GM21723 (cell line): ENCODE results near the gene TMTC3.
"Not testable (repeated sequence)": the region's sequence is repeated elsewhere in the genome, so short reads cannot be mapped to it uniquely, and the experiment has no call there.

Experiments used
- ATAC-seq: cut with Tn5 transposase; IDR thresholded peaks from one replicate; pipeline ENCODE4 v1.9.1; 2021; ENCODE audit warnings: mild to moderate bottlenecking, moderate library complexity; ENCODE audit not compliant: unreplicated experiment

Gene TMTC3

GRCh38 chr12:88163371-88163770 is 21.3 kb downstream of the TMTC3 start:
- no peak for ATAC-seq

GRCh38 chr12:88166179-88166578 is 24.1 kb downstream of the TMTC3 start:
- no peak for ATAC-seq

- ATAC-seq = no peak
Measured at GRCh38 chr12:88167384-88167783, 25.3 kb downstream of the TMTC3 start.

GRCh38 chr12:88172844-88173407 is 30.8 kb downstream of the TMTC3 start:
- no peak for ATAC-seq

- no peak for ATAC-seq
Measured at GRCh38 chr12:88175544-88175943, 33.4 kb downstream of the TMTC3 start.

GRCh38 chr12:88179436-88180014 is 37.4 kb downstream of the TMTC3 start:
- ATAC-seq = no peak

GRCh38 chr12:88181881-88182280 is 39.8 kb downstream of the TMTC3 start:
- ATAC-seq = no peak

- ATAC-seq = no peak
Measured at GRCh38 chr12:88182416-88182815, 40.3 kb downstream of the TMTC3 start.

GRCh38 chr12:88184196-88184595 is 42.1 kb downstream of the TMTC3 start:
- no peak for ATAC-seq

GRCh38 chr12:88185279-88185678 is 43.2 kb downstream of the TMTC3 start:
- ATAC-seq = no peak

- peak; percentile 77 for ATAC-seq
Measured at GRCh38 chr12:88185988-88186387, 43.9 kb downstream of the TMTC3 start.

- no peak for ATAC-seq
Measured at GRCh38 chr12:88187571-88187970, 45.5 kb downstream of the TMTC3 start.

- no peak for ATAC-seq
Measured at GRCh38 chr12:88188180-88188579, 46.1 kb downstream of the TMTC3 start.

GRCh38 chr12:88192426-88192825 is 50.3 kb downstream of the TMTC3 start:
- no peak for ATAC-seq

- no peak for ATAC-seq
Measured at GRCh38 chr12:88194868-88195267, 52.8 kb downstream of the TMTC3 start.

- ATAC-seq = no peak
Measured at GRCh38 chr12:88200029-88200428, 57.9 kb downstream of the TMTC3 start.

- no peak for ATAC-seq
Measured at GRCh38 chr12:88202500-88202899, 60.4 kb downstream of the TMTC3 start.

- ATAC-seq = no peak
Measured at GRCh38 chr12:88206601-88207000, 64.5 kb downstream of the TMTC3 start.

GRCh38 chr12:88207921-88208620 is 66.0 kb downstream of the TMTC3 start:
- no peak for ATAC-seq

GRCh38 chr12:88208661-88209060 is 66.6 kb downstream of the TMTC3 start:
- ATAC-seq = no peak

- not testable (repeated sequence) for ATAC-seq
Measured at GRCh38 chr12:88210311-88210710, 68.2 kb downstream of the TMTC3 start.

- ATAC-seq = no peak
Measured at GRCh38 chr12:88218293-88218692, 76.2 kb downstream of the TMTC3 start.
